Measurements from ENCODE around the gene OSBPL2.

The OSBPL2 gene

GRCh38 chr20:62329389-62330377 lies 91.4 kb downstream of the OSBPL2 start:
- no peak for DNase-seq

- DNase-seq: no peak
Measured at GRCh38 chr20:62330576-62331317, 92.4 kb downstream of the OSBPL2 start.

GRCh38 chr20:62331347-62331746 lies 93.0 kb downstream of the OSBPL2 start:
- no peak for DNase-seq

- DNase-seq: no peak
Measured at GRCh38 chr20:62332421-62332820, 94.1 kb downstream of the OSBPL2 start.

GRCh38 chr20:62332989-62333819 lies 94.9 kb downstream of the OSBPL2 start:
- no peak for DNase-seq

GRCh38 chr20:62333820-62334595 lies 95.7 kb downstream of the OSBPL2 start:
- DNase-seq: no peak

- DNase-seq: no peak
Measured at GRCh38 chr20:62334881-62335280, 96.6 kb downstream of the OSBPL2 start.

- no peak for DNase-seq
Measured at GRCh38 chr20:62335532-62335931, 97.2 kb downstream of the OSBPL2 start.

- DNase-seq: no peak
Measured at GRCh38 chr20:62336329-62336728, 98.0 kb downstream of the OSBPL2 start.

GRCh38 chr20:62336775-62337557 lies 98.6 kb downstream of the OSBPL2 start:
- no peak for DNase-seq

- no peak for DNase-seq
Measured at GRCh38 chr20:62337558-62338293, 99.4 kb downstream of the OSBPL2 start.

GRCh38 chr20:62338294-62338620 lies 99.9 kb downstream of the OSBPL2 start:
- no peak for DNase-seq

- DNase-seq: no peak
Measured at GRCh38 chr20:62339647-62340062, 101.3 kb downstream of the OSBPL2 start.

- DNase-seq: no peak
Measured at GRCh38 chr20:62342910-62343309, 104.6 kb downstream of the OSBPL2 start.

- no peak for DNase-seq
Measured at GRCh38 chr20:62344092-62344491, 105.8 kb downstream of the OSBPL2 start.

GRCh38 chr20:62344782-62345181 lies 106.5 kb downstream of the OSBPL2 start:
- DNase-seq: no peak
